Panc1 (cell line): ENCODE measurements around the gene TMEM182.

Experiments
- CTCF ChIP-seq: fragments of 450-650 bp; IDR thresholded peaks from 2 replicates; pipeline ENCODE4 v1.5.1; 2017; ENCODE audit warnings: mild to moderate bottlenecking
- POLR2AphosphoS5 ChIP-seq: IDR thresholded peaks from 2 replicates; pipeline ENCODE4 v1.6.1; 2012; ENCODE audit warnings: mild to moderate bottlenecking, low read depth, low read length, moderate library complexity
- REST ChIP-seq, 2 experiments: IDR thresholded peaks; 2 replicates each; pipeline ENCODE4 v1.6.1; 2011 to 2012; ENCODE audit warnings: low read depth in 2 of 2, control low read depth in 1 of 2, low read length in 1 of 2, mild to moderate bottlenecking in 1 of 2, moderate library complexity in 1 of 2; ENCODE audit not compliant: insufficient read depth in 1 of 2
- SIN3A ChIP-seq: IDR thresholded peaks from 2 replicates; pipeline ENCODE4 v1.6.1; 2012; ENCODE audit warnings: low read depth, mild to moderate bottlenecking, low read length, moderate library complexity, borderline replicate concordance; ENCODE audit not compliant: insufficient read depth
- TCF7L2 ChIP-seq: IDR thresholded peaks from 2 replicates; pipeline ENCODE4 v1.6.1; 2011; ENCODE audit warnings: mild to moderate bottlenecking, low read depth, low read length, inconsistent platforms

DNA sequence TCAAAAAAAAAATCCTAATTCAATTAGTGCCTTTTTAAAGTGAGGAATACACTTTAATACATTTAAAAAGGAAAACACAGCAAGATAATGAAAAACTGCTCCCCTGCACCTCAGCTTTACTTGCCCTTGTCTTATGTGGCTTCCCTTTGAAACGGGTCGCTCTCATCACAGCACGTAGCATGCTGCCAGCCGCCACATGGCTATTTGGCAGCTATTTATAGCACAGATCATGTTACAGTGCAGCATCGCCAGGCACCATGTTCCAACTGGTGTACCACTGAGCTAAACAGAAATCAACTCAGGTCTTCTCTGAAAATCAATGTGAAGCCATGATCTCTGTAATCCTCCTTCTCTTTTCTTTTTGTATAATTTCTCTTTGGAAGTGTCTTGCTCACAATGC is 65.1 kb downstream of the TMEM182 start:
- TF ChIP-seq CTCF, result no peak
- no peak for TF ChIP-seq POLR2AphosphoS5
- TF ChIP-seq SIN3A, result no peak
- TF ChIP-seq REST (IDR thresholded peaks at IDR 0.05; ENCODE audit: insufficient read depth in 1 of 2, low read depth in 2 of 2, low read length in 1 of 2), result no peak
- TF ChIP-seq TCF7L2, result no peak
